NT2/D1 (cell line): Measurements from ENCODE around the gene NTNG2.

Experiments used
- YY1 ChIP-seq: IDR thresholded peaks from 2 replicates; pipeline ENCODE4 v1.6.1; 2011; ENCODE audit not compliant: insufficient read length, insufficient read depth
- ZNF274 ChIP-seq: IDR thresholded peaks from 2 replicates; pipeline ENCODE4 v1.6.1; 2011; ENCODE audit warnings: mild to moderate bottlenecking, low read depth, low read length

GRCh38 chr9:132240841-132241482 is 79.1 kb downstream of the NTNG2 start:
- no peak for TF ChIP-seq ZNF274
- no peak for TF ChIP-seq YY1
